WTC11 (cell line): ENCODE measurements around the gene CDC20.

ENCODE experiments used
- ATF3 ChIP-seq: sonication (generic); formaldehyde crosslinking; conservative IDR thresholded peaks from 2 replicates; pipeline ENCODE4 v1.8.1; 2022; ENCODE audit warnings: mild to moderate bottlenecking, missing genetic modification reagents
- CTCF ChIP-seq: fragments of 200-600 bp; IDR thresholded peaks from 2 replicates; pipeline ENCODE4 v1.8.0; 2022; ENCODE audit warnings: antibody characterized with exemption
- E2F4 ChIP-seq: sonication (generic); formaldehyde crosslinking; IDR thresholded peaks from 2 replicates; pipeline ENCODE4 v1.8.1; 2022; ENCODE audit warnings: low read depth, mild to moderate bottlenecking, moderate library complexity, missing genetic modification reagents, borderline replicate concordance
- ETV6 ChIP-seq: sonication (generic); formaldehyde crosslinking; IDR thresholded peaks from 2 replicates; pipeline ENCODE4 v1.8.1; 2022; ENCODE audit warnings: mild to moderate bottlenecking, missing genetic modification reagents
- JUN ChIP-seq: sonication (generic); formaldehyde crosslinking; IDR thresholded peaks from 2 replicates; pipeline ENCODE4 v1.8.0; 2023; ENCODE audit warnings: mild to moderate bottlenecking, missing genetic modification reagents
- NFATC4 ChIP-seq: fragments of 250-450 bp; sonication (Bioruptor Pico); IDR thresholded peaks from 2 replicates; pipeline ENCODE4 v1.9.0; 2021; ENCODE audit warnings: mild to moderate bottlenecking
- RELA ChIP-seq: sonication (generic); formaldehyde crosslinking; IDR thresholded peaks from 2 replicates; pipeline ENCODE4 v1.8.1; 2022; ENCODE audit warnings: missing genetic modification reagents, mild to moderate bottlenecking, borderline replicate concordance
- SP1 ChIP-seq: sonication (generic); formaldehyde crosslinking; conservative IDR thresholded peaks from 2 replicates; pipeline ENCODE4 v1.8.1; 2022; ENCODE audit warnings: missing genetic modification reagents
- TCF7 ChIP-seq: sonication (generic); formaldehyde crosslinking; IDR thresholded peaks from 2 replicates; pipeline ENCODE4 v1.8.0; 2022; ENCODE audit warnings: mild to moderate bottlenecking, low read depth, missing genetic modification reagents, moderate library complexity
- ZNF121 ChIP-seq: sonication (generic); formaldehyde crosslinking; IDR thresholded peaks from 2 replicates; pipeline ENCODE4 v1.8.0; 2023; ENCODE audit warnings: missing genetic modification reagents
- TF ChIP-seq, protein P1 (sequence below): sonication (generic); formaldehyde crosslinking; IDR thresholded peaks from 2 replicates; pipeline ENCODE4 v1.8.1; 2022; ENCODE audit warnings: low read depth, missing genetic modification reagents, borderline replicate concordance
- TF ChIP-seq, protein P2 (sequence below): sonication (generic); formaldehyde crosslinking; IDR thresholded peaks from 2 replicates; pipeline ENCODE4 v1.8.1; 2023; ENCODE audit warnings: mild to moderate bottlenecking, missing genetic modification reagents, moderate library complexity

DNA sequence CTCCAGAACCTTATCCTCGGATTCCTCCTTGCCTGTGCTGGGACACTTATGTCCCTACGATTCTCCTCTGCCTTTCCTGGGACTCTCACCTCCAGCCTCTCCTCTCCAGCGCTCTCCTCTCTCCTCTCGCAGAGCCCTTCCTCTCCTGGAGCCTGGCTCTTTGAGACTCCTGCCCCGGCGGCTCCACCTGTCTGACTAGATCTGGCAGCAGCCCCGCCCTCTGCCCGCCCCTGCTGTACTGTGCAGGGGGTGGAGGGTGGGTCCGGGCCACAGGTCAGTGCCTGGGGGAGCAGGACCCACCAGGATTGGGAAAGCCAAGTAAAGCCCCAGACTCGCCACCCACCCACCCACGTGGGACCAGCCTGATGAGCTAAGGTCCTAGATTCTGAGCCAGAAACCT lies 7.4 kb downstream of the CDC20 start:
- TF ChIP-seq, protein P1, sequence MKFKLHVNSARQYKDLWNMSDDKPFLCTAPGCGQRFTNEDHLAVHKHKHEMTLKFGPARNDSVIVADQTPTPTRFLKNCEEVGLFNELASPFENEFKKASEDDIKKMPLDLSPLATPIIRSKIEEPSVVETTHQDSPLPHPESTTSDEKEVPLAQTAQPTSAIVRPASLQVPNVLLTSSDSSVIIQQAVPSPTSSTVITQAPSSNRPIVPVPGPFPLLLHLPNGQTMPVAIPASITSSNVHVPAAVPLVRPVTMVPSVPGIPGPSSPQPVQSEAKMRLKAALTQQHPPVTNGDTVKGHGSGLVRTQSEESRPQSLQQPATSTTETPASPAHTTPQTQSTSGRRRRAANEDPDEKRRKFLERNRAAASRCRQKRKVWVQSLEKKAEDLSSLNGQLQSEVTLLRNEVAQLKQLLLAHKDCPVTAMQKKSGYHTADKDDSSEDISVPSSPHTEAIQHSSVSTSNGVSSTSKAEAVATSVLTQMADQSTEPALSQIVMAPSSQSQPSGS (CRISPR knock-in tag), result no peak
- no peak for TF ChIP-seq JUN
- no peak for TF ChIP-seq CTCF
- TF ChIP-seq TCF7 (CRISPR knock-in tag), result no peak
- TF ChIP-seq ZNF121 (CRISPR knock-in tag), result no peak
- TF ChIP-seq E2F4 (CRISPR knock-in tag), result no peak
- 0 out of 2 replicates have a peak, but pooled peaks have one; percentile 13 for TF ChIP-seq SP1 (CRISPR knock-in tag)
- TF ChIP-seq, protein P2, sequence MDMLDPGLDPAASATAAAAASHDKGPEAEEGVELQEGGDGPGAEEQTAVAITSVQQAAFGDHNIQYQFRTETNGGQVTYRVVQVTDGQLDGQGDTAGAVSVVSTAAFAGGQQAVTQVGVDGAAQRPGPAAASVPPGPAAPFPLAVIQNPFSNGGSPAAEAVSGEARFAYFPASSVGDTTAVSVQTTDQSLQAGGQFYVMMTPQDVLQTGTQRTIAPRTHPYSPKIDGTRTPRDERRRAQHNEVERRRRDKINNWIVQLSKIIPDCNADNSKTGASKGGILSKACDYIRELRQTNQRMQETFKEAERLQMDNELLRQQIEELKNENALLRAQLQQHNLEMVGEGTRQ (CRISPR knock-in tag), result no peak
- TF ChIP-seq RELA (CRISPR knock-in tag), result no peak
- TF ChIP-seq NFATC4, result no peak
- TF ChIP-seq ATF3 (CRISPR knock-in tag), result no peak
- no peak for TF ChIP-seq ETV6 (CRISPR knock-in tag)
